Amygdala (tissue), 56 donors: Measurements from ENCODE around the gene NMBR.
"Not testable (repeated sequence)": the region's sequence is repeated elsewhere in the genome, so short reads cannot be mapped to it uniquely, and the experiment has no call there.

Source experiments
- DNase-seq, 56 donors: peaks; one replicate each; lab custom pipeline; 2025; lab: John Stamatoyannopoulos, UW

The NMBR gene

DNA sequence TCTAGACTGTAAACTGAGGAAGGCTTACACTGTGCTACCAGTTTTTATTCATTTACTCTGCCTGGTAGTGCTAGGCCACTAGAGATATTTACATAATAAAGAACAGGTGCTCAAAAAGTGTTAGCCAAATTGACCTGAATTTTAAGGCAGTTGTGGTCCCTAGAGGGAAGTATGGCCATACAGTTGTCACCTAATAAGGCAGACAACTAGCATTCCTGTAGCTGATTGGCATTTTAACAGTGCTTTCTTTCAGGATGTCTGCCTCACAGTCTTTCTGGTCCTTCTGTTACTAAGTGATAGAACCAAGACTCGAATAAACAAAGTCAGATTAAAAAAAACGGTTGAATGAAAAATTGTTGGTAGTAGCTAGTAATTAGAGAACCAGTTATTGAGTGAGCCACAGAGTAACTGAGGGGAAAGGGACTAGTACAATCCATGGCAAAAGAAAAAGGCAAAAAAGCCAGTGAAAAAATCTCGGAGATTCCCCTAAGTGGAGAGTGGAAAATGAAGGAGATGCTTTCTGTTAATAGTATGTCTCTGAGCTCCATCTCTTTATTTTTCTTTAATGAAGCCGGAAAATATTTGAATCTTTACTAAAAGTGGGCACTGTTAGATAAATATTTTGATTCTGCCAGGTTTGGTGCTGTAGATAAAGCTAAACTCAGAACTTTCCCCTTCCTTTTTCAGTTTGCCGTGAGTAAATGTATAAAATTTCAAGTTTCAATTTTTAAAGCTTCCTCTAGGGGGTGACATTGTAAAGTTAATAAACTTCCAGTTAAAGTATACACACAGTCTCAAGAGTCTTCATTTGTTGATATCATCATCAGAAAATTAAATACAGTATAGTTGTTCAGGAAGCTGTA lies 9.2 kb upstream of the NMBR start:
- DNase-seq, result no peak

DNA sequence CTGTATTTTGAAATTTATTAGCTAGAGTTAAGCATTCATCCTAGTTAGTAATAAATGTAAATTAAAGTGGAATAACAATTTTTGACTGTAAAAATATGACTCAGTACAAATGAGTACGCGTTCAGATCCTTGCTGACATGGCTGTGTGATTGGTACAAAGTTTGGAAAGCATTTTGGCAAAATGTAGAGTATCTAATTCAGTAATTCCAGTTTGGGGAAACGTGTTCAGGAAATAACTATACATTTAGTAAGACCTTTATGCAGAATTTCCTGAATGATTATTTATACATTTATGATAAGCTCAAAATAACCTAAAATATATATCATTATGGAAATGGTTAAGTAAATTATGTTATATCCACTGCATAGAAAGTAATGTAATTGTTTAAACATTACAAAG lies 8.2 kb upstream of the NMBR start:
- no peak for DNase-seq

DNA sequence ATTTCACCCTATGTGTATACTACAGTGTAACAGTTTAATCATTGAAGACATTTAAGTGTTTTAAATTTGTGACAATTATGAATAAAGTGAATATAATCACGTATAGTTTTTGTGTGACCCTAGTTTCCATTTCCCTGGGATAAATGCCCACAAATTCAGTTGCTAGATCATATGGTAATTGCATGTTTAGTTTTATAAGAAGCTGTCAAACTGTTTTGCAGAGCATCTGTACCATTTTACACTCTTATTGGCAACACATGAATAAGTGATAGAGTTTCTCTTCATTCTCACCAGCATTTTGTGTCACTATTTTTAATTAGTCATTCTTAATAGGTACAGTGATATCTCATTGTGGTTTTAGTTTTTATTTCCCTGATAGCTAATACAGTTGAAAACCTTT lies 7.4 kb upstream of the NMBR start:
- DNase-seq, result no peak

GRCh38 chr6:142153196-142153595 lies 6.3 kb upstream of the NMBR start:
- no peak for DNase-seq

DNA sequence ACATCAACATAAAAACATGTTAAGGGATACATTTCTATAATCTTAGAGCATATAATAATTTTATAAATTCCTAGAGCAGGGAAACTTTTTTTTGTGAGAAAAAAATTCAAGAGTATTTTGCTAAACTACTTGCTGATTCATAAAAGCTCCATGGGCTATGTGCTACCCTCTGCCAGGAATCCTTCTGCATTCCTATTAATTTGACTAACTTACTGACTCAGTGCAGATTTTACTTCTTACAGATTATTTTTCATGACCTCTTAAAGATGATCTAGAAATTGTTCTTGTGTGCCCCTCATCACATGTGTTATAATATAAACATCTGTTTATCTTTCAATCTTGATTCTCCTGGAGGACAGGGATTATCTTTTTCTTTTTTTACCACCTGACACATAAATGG lies 5.8 kb upstream of the NMBR start:
- no peak for DNase-seq

DNA sequence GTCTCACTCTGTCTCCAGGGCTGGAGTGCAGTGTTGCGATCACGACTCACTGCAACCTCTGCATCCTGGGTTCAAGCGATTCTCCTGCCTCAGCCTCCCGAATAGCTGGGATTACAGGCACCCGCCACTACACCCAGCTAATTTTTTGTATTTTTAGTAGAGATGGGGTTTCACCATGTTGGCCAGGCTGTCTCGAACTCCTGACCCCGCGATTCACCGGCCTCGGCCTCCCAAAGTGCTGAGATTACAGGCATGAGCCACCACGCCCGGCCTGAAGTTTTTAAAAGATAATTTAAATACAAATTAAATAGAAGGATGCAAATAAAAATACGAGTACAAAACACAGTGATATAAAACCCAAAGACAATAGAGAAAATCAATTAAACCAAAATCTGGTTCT lies 5.4 kb downstream of the NMBR start:
- not testable (repeated sequence) for DNase-seq

DNA sequence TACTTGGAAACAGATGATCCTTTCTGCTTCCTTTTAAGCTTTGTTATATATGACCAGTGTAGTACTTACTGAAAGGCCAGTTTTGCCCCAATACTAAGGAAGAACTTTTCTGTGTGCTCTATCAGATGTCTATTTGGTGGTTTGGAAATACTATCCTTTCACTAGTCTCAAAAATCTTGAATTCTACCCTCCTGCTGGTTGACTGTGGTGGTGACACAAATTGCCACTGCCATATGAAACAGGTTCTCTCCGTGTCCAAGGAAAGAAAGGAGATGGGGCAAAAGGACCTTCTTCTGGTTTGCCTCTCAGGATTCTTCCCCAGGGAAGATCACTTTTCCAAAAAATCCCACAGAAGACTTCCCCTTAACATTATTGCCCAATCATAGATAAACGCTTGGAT lies 8.0 kb downstream of the NMBR start:
- no peak for DNase-seq

DNA sequence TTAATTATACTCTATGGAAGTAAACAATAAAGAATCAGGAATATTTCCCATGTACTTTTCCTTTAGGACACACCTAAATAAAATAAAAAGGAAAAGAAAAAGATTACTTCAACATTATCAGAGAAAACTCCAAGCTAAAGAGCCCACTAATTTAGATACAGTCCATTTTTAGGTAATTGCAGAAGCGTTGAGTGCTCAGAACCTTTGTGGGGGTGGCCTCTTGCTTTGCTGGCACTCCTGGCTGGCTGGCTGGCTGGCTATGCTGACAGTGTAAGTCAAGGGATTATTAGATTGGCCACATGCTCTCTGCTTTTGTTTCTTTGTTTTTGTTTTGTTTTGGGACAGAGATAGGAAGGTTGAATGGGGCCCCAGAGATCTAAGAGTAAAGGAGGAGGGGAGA lies 14.3 kb downstream of the NMBR start, which contains the start of gene GJE1:
GJE1 (plus strand) TSS at position 301 of the 400 bp plus-strand sequence. CDS start 234 bp downstream, outside the sequence.
- DNase-seq, result no peak

DNA sequence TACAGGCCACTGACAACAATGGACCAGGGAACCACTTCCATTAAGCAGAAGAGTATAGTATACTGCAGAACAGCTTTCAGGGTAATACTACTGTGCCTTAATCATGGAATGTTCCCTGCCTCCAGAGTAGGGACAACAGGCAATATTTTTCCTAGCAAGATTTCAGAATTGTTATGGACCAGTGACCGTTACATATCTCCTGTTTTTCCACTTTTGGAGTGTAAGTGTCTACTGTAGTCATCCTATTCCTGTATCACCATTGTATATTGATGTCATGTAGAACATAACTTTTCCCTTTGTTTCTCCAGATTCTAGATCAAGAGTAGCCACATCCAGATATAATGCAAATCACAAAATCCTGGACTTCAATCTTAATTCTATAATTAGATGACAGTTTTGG lies 16.1 kb downstream of the NMBR start:
- DNase-seq, result no peak

DNA sequence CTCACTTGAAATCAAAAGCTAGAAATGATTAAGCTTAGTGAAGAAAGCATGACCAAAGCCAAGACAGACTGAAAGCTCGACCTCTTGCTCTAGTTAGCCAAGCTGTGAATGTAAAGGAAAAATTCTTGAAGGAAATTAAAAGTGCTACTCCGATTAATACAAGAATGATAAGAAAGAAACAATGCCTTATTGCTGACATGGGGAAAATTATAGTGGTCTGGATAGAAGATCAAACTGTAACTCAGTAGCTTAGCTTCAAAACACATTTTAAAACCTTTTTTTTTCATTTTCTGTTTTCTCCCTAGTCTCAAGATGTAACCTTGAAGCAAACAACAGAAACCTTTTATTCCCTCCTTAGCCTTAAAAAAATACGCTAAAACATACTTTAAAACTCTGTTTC lies 25.6 kb downstream of the NMBR start:
- DNase-seq, result no peak

- DNase-seq, result no peak
Observed at GRCh38 chr6:142118925-142119324, 28.0 kb downstream of the NMBR start.

DNA sequence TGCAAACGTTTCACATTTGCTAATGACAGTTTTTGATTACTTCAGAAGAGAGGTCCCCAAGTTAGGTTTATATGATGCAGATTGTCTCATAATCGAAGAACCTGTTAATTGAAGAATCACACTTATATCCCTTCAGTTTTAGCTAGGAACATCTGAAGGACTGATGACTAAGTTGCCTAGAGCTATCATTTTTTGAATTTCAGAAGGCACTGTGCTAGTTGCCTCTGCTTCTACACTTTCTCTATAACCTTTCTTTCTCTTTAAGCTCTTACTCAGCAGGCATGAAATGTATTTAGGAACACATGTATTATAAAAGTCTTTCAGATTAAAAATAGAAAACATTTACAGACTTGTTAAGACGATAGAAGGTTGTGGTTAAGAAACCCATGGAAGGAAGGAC lies 28.6 kb downstream of the NMBR start:
- no peak for DNase-seq

DNA sequence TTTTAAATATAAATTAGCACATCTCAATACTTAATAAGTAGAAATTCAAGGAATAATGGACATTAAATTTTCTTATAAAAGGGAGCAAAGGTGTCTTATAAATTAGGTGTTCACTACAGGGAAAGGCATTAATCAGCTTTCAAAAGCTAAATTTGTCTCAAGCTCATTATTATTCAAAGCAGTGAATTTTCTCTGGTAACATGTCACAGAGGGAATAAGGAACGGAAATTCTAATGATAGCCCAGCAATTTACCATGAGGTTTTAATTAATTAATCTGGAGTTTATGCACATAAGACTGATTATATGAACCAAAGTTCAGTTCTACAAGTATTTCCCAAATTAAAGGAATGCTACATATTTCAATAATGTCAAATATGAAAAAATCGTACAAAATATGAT lies 29.6 kb downstream of the NMBR start:
- DNase-seq, result no peak

DNA sequence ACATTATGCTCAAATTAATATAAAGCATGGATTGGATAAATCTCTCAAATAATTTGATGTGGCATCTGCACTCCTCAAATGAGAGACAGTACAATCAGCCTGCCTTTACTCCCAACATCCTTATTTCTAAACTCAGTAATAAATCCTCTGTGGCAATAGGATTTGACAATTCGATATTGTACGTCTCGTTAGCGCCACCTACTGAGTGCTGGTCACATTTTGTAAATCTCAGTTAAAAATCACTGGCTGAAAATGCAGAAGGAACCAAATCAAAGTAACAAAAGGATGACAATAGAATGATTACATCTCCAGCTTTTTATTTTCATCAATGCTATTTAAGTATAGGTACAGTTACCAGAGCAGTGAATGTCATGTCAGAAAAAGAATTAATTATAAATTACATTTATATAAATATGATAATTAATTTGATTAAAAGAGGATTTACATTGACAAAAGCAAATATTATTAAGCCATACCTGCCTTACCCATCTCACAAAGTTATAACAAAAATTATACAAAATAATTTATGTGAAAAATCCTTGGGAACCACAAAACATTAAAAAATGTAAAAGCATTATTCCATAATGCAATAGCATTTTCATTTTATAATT lies 34.4 kb downstream of the NMBR start:
- DNase-seq, result peak in 38 of 56 donors; percentile 1 to 86 (median 20)

DNA sequence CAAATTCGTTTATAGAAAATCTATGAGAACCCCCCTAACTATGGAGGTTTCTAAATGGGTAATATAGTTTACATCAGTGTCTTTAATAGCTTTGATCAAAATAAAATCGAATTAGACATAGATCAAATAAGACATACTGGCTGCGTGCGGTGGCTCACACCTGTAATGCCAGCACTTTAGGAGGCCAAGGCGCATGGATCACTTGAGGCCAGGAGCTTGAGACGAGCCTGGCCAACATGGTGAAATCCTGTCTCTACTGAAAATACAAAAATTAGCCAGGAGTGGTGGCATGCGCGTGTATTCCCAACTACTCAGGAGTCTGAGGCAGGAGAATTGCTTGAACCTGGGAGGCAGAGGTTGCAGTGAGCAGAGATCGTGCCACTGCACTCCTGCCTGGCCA lies 36.1 kb downstream of the NMBR start:
- not testable (repeated sequence) for DNase-seq

GRCh38 chr6:142104820-142105219 lies 42.1 kb downstream of the NMBR start:
- DNase-seq, result not testable (repeated sequence)

DNA sequence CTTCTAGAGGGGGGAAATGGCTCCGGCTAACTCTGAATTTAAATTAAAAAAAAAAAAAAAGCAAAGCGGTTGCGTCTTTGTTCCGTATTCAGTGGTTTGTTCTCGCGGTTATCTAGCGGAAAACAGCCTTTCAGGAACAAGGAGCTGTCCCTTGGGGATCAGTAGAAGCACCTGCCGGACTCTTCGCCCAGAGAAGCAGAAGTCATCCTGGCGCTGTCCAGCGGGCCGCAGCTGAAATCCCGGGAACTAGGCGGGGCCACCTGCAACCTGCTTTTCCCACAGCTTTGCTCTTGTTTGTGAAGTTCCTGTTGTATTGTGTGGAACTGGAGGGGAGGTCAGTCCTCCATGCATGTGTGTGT lies 58.1 kb downstream of the NMBR start:
- peak in 1 of 56 donors; percentile 1 for DNase-seq

DNA sequence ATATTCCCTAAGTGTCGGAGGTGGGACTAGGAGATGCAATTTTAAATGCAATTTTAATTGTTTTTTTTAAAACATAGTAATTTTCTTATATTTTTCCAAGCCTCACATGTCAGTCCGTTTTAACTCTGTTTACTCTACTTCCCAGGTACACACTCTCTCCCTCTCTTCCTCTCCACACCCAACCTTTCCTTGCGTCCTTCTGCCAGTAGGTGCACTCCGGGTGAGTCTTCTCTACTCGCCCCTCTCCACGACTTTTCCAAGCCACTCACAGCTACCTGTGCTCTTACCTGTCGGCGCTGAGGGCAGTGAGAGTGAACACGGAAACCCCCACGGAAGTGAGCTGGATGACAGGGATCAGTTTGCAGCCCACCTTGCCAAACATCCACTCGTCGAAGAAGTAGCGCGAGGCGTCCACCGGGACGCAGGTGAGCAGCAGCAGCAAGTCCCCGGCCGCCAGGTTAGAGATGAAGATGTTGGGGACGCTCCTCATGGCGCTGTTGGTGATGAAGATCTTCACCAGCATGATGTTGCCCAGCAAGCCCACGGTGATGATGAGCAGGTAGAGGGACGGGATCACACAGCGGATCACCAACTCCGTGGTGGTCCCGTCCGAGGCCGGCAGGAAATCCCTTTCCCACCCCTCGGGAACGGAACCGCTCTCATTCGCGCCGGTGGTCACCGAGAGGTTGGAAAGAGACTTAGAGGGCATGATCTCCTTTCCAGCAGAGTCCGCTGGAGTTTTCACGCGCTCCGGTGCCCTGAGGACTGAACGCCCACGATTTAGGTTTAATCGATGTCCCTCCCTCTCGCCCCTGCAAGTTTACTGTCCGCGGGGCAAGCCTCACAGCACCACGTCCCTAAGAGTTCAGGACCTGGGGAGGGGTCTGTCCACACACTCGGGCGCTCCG lies 58.7 kb downstream of the NMBR start:
- DNase-seq, result no peak

GRCh38 chr6:142079130-142079529 lies 67.8 kb downstream of the NMBR start:
- DNase-seq, result no peak

- DNase-seq, result no peak
Observed at GRCh38 chr6:142075516-142076101, 71.3 kb downstream of the NMBR start.

GRCh38 chr6:142074516-142074915 lies 72.4 kb downstream of the NMBR start:
- no peak for DNase-seq
